ACC112 (cell line): Measurements from ENCODE around the gene NTM.
A peak's percentile ranks its signal among the peaks of the same experiment; 100 is the strongest.

Experiments
- H2AFZ ChIP-seq: fragments of 200-600 bp; sonication (generic); one replicate; pipeline ENCODE4 v1.6.0; 2017; ENCODE audit warnings: antibody characterized with exemption, low read length; ENCODE audit not compliant: unreplicated experiment
- H3K27ac ChIP-seq: fragments of 200-600 bp; sonication (generic); 2 replicates; pipeline ENCODE4 v1.5.1; 2014; ENCODE audit warnings: low read depth, mild to moderate bottlenecking, antibody characterized with exemption, low read length, moderate library complexity
- H3K27me3 ChIP-seq: fragments of 200-600 bp; sonication (generic); 2 replicates; pipeline ENCODE4 v1.6.1; 2014; ENCODE audit warnings: mild to moderate bottlenecking, antibody characterized with exemption, low read length, moderate library complexity, mixed read lengths; ENCODE audit not compliant: insufficient read depth
- H3K36me3 ChIP-seq: fragments of 200-600 bp; sonication (generic); 2 replicates; pipeline ENCODE4 v1.6.1; 2016; ENCODE audit warnings: mild to moderate bottlenecking, antibody characterized with exemption, low read length, moderate library complexity, mixed read lengths; ENCODE audit not compliant: insufficient read depth
- H3K4me1 ChIP-seq: fragments of 200-600 bp; sonication (generic); one replicate; pipeline ENCODE4 v1.6.1; 2016; ENCODE audit warnings: low read length, mixed read lengths; ENCODE audit not compliant: insufficient read depth, unreplicated experiment, control insufficient read depth
- H3K4me3 ChIP-seq: fragments of 200-600 bp; sonication (generic); 2 replicates; pipeline ENCODE4 v1.5.1; 2014; ENCODE audit warnings: mild to moderate bottlenecking, low read depth, low read length
- H3K79me2 ChIP-seq: fragments of 200-600 bp; sonication (generic); one replicate; pipeline ENCODE4 v1.6.0; 2016; ENCODE audit warnings: low read length; ENCODE audit not compliant: control insufficient read depth, unreplicated experiment, insufficient read depth

NTM gene

GRCh38 chr11:132123854-132124835, 753.7 kb downstream of the NTM start:
- H3K27ac ChIP-seq = no peak overlapping the region
- H3K27me3 ChIP-seq = no peaks in the 10 kb centered on the region
- H3K79me2 ChIP-seq = no peaks in the 10 kb centered on the region
- peaks cover 4% of the 10 kb centered on the region for H3K4me1 ChIP-seq
- H3K4me3 ChIP-seq = no peak overlapping the region
- no peaks in the 10 kb centered on the region for H3K36me3 ChIP-seq
- H2AFZ ChIP-seq = no peak overlapping the region

GRCh38 chr11:132125988-132126871, 755.8 kb downstream of the NTM start:
- H3K27ac ChIP-seq = peak overlapping the region; percentile 37
- no peaks in the 10 kb centered on the region for H3K79me2 ChIP-seq
- no peaks in the 10 kb centered on the region for H3K36me3 ChIP-seq
- peak overlapping the region; percentile 62 for H2AFZ ChIP-seq
- H3K4me3 ChIP-seq = peak overlapping the region; percentile 72
- no peaks in the 10 kb centered on the region for H3K27me3 ChIP-seq
- H3K4me1 ChIP-seq = peaks cover 4% of the 10 kb centered on the region

- peak overlapping the region; percentile 72 for H3K4me3 ChIP-seq
Observed at GRCh38 chr11:132126973-132127899, 756.8 kb downstream of the NTM start.

DNA sequence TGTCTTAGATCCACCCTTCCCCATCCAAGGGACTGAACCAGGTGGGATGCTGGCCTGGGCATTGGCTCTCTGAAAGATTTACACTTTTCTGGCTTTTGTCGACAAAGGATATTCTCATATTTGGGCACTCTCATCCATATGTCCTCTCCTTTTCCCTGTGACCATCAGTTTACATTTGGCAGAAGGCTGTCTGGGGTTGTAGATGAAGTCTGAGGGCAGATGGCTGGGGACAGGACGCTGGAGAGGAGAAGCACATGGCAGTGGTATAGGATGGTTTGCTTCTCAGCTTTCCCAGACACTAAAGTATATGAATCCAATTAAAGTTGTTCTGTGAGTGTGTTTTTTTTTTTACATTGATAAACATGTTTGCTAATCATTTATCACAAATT, 757.5 kb downstream of the NTM start:
- Histone ChIP-seq H3K27ac (no peak overlapping the region), H3K4me3 (no peak overlapping the region), H3K27me3 (no peaks in the 10 kb centered on the region), H2AFZ (no peak overlapping the region), H3K4me1 (peaks cover 4% of the 10 kb centered on the region), H3K79me2 (no peaks in the 10 kb centered on the region), H3K36me3 (no peaks in the 10 kb centered on the region)

More at GRCh38 chr11:132126973-132127899, 756.8 kb downstream of the NTM start:
- Histone ChIP-seq H3K36me3 (no peaks in the 10 kb centered on the region), H3K4me1 (peaks cover 4% of the 10 kb centered on the region), H3K27me3 (no peaks in the 10 kb centered on the region), H2AFZ (peak overlapping the region; percentile 62), H3K79me2 (no peaks in the 10 kb centered on the region), H3K27ac (peak overlapping the region; percentile 37)

DNA sequence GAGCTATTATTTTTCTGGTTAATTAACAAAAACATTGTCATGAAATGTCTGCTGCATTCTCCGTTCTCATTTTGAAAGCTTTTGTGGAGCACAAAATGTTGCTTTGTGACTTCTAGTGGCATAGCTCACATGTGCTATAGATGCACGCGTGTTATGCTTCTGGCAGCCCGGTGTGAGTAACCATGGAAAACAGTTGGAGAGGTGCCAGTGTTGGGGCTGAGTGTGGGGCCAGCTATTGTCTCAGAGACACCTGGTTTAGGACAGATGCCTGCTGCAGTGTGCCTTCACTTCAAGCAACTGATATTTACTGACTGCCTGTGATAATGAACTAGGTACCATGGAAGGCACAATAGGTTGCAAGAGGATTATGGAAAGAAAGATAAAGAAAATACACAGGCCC, 760.6 kb downstream of the NTM start:
- H2AFZ ChIP-seq = no peak overlapping the region

GRCh38 chr11:132131961-132132360, 761.5 kb downstream of the NTM start:
- no peaks in the 10 kb centered on the region for H3K27me3 ChIP-seq
- no peak overlapping the region for H2AFZ ChIP-seq
- no peaks in the 10 kb centered on the region for H3K36me3 ChIP-seq
- H3K4me1 ChIP-seq = peaks cover 4% of the 10 kb centered on the region
- no peak overlapping the region for H3K4me3 ChIP-seq
- H3K27ac ChIP-seq = no peak overlapping the region
- no peaks in the 10 kb centered on the region for H3K79me2 ChIP-seq

More for the DNA sequence above, 760.6 kb downstream of the NTM start:
- H3K4me3 ChIP-seq = no peak overlapping the region
- peaks cover 4% of the 10 kb centered on the region for H3K4me1 ChIP-seq
- no peaks in the 10 kb centered on the region for H3K79me2 ChIP-seq
- H3K27me3 ChIP-seq = no peaks in the 10 kb centered on the region
- H3K27ac ChIP-seq = no peak overlapping the region
- H3K36me3 ChIP-seq = no peaks in the 10 kb centered on the region

DNA sequence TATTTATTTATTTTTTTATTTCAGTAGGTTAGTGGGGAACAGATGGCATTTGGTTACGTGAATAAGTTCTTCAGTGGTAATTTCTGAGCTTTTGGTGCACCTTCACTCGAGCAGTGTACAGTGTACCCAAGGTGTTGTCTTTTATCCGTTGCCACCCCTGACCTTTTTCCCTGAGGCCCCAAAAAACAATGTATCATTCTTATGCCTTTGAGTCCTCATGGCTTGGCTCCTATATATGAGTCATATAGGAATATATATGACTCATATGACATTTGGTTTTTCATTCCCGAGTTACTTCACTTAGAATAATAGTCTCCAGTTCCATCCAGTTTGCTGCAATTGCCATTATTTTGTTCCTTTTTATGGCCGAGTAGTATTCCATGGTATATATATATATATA, 763.9 kb downstream of the NTM start:
- H3K27me3 ChIP-seq = no peaks in the 10 kb centered on the region
- H3K4me3 ChIP-seq = no peak overlapping the region
- H3K79me2 ChIP-seq = no peaks in the 10 kb centered on the region
- H3K36me3 ChIP-seq = no peaks in the 10 kb centered on the region
- H3K4me1 ChIP-seq = no peaks in the 10 kb centered on the region
- no peak overlapping the region for H3K27ac ChIP-seq
- H2AFZ ChIP-seq = no peak overlapping the region

GRCh38 chr11:132137289-132137980, 767.0 kb downstream of the NTM start:
- H3K27me3 ChIP-seq = no peaks in the 10 kb centered on the region

DNA sequence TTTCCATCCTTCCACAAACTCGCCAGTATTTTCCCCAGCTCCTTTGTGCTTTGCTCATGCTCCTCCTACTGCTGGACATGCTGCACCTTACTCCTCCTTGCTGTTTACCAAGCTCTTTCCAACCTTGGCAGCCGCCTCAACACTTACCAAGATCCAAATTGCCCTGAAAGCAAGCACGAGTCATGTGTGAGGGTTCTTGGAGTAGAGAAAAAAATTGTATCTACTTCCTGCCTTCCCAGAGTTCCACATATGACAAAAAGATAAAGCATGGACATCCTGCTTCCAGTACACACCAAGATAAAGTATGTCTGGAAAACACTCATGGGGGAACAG, 767.5 kb downstream of the NTM start:
- no peaks in the 10 kb centered on the region for H3K27me3 ChIP-seq
- no peaks in the 10 kb centered on the region for H3K36me3 ChIP-seq
- H3K27ac ChIP-seq = no peak overlapping the region
- no peak overlapping the region for H2AFZ ChIP-seq
- H3K4me1 ChIP-seq = no peaks in the 10 kb centered on the region
- no peak overlapping the region for H3K4me3 ChIP-seq
- H3K79me2 ChIP-seq = no peaks in the 10 kb centered on the region

More at GRCh38 chr11:132137289-132137980, 767.0 kb downstream of the NTM start:
- Histone ChIP-seq H3K36me3 (no peaks in the 10 kb centered on the region), H3K4me3 (no peak overlapping the region), H3K4me1 (no peaks in the 10 kb centered on the region), H3K27ac (no peak overlapping the region), H2AFZ (no peak overlapping the region), H3K79me2 (no peaks in the 10 kb centered on the region)
